ENCODE data around the gene DAPK1. TPM values are rescaled to one million over a fixed set of nuclear protein-coding genes. Genes with fewer than 3 reads are reported as not detected.

The DAPK1 gene
- total and polyA plus RNA-seq, 2 experiments from 2014 or later, result 44.4 to 62.3 TPM

DNA sequence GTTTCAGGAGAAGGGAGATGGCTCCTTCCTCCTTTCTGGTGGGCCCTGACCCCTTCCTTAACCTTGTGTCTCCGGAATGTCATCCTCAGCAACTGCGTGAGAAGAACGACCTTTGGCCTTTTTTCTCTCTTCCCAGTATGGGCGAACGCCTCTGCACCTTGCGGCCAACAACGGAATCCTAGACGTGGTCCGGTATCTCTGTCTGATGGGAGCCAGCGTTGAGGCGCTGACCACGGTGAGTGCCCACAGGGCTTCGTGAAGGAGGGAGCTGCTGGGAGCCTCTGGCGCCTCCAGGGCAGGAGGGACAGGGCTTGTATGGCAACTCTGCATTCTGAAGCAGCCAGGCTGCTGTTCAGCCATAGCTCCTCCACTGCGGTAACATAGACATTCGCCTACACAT is 160.2 kb downstream of the DAPK1 start:
- Histone ChIP-seq H4K20me1 (ENCODE audit: insufficient read depth, poor library complexity, severe bottlenecking) (no peaks in the 10 kb centered on the region), H3K79me2 (no peaks in the 10 kb centered on the region), H3K27me3 (no peaks in the 10 kb centered on the region), H3K4me1 (ENCODE audit: insufficient read depth) (no peaks in the 10 kb centered on the region), H3K4me3 (no peak overlapping the region), H3K9me2 (replicated peaks; ENCODE audit: insufficient read depth) (no peaks in the 10 kb centered on the region), H2AFZ (no peak overlapping the region), H3K27ac (no peak overlapping the region), H3K9me3 (ENCODE audit: low read depth) (no peaks in the 10 kb centered on the region), H3K36me3 (replicated peaks; ENCODE audit: insufficient read depth, low read depth) (no peaks in the 10 kb centered on the region), H3K4me2 (no peak overlapping the region)
- TF ChIP-seq, protein P1, sequence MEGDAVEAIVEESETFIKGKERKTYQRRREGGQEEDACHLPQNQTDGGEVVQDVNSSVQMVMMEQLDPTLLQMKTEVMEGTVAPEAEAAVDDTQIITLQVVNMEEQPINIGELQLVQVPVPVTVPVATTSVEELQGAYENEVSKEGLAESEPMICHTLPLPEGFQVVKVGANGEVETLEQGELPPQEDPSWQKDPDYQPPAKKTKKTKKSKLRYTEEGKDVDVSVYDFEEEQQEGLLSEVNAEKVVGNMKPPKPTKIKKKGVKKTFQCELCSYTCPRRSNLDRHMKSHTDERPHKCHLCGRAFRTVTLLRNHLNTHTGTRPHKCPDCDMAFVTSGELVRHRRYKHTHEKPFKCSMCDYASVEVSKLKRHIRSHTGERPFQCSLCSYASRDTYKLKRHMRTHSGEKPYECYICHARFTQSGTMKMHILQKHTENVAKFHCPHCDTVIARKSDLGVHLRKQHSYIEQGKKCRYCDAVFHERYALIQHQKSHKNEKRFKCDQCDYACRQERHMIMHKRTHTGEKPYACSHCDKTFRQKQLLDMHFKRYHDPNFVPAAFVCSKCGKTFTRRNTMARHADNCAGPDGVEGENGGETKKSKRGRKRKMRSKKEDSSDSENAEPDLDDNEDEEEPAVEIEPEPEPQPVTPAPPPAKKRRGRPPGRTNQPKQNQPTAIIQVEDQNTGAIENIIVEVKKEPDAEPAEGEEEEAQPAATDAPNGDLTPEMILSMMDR (IDR thresholded peaks at IDR 0.05; ENCODE audit: poor library complexity), result no peak
- TF ChIP-seq EZH2phosphoT487 (IDR thresholded peaks at IDR 0.05; ENCODE audit: low read depth, severe bottlenecking, unreplicated experiment) (no peak), EZH2 (IDR thresholded peaks at IDR 0.05; ENCODE audit: borderline replicate concordance) (no peak)
- no peak for DNase-seq (ENCODE audit: low spot score)
- WGBS (ENCODE audit: low lambda C conversion rate, missing lambda C conversion rate), result 93% methylated on average over 16 of the region's 16 CpGs

DNA sequence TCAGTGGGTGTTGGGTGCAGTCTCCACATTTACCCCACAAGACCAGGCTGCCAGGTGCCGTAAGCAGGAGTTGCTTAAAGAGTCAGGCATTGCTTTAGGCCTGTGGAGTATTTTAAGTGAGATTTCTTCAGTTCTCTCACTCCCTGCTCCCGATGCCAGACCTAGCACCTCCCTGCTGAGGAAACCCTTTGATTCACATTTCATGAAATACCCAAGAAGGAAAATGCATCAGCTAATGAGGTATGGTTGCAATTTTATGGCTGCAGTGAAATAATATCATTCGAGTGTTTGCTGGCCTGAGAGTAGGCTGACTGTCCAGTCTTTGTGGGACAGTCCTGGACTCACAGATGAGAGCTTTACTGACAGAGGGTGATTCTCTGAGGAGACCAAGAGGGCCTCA is 160.8 kb downstream of the DAPK1 start:
- H3K36me3 ChIP-seq (replicated peaks; ENCODE audit: insufficient read depth, low read depth), result no peaks in the 10 kb centered on the region
- H4K20me1 ChIP-seq (ENCODE audit: insufficient read depth, poor library complexity, severe bottlenecking), result no peaks in the 10 kb centered on the region
- TF ChIP-seq, protein P1 (IDR thresholded peaks at IDR 0.05; ENCODE audit: poor library complexity), result no peak
- no peak for TF ChIP-seq EZH2 (IDR thresholded peaks at IDR 0.05; ENCODE audit: borderline replicate concordance)
- TF ChIP-seq EZH2phosphoT487 (IDR thresholded peaks at IDR 0.05; ENCODE audit: low read depth, severe bottlenecking, unreplicated experiment), result no peak
- no peaks in the 10 kb centered on the region for H3K9me2 ChIP-seq (replicated peaks; ENCODE audit: insufficient read depth)
- WGBS (ENCODE audit: low lambda C conversion rate, missing lambda C conversion rate), result 92% methylated on average over 3 of the region's 3 CpGs
- DNase-seq (ENCODE audit: low spot score), result no peak
- no peak overlapping the region for H2AFZ ChIP-seq
- H3K27ac ChIP-seq, result no peak overlapping the region
- no peak overlapping the region for H3K4me3 ChIP-seq
- no peaks in the 10 kb centered on the region for H3K79me2 ChIP-seq
- no peaks in the 10 kb centered on the region for H3K9me3 ChIP-seq (ENCODE audit: low read depth)
- H3K27me3 ChIP-seq, result no peaks in the 10 kb centered on the region
- H3K4me2 ChIP-seq, result no peak overlapping the region
- H3K4me1 ChIP-seq (ENCODE audit: insufficient read depth), result no peaks in the 10 kb centered on the region

DNA sequence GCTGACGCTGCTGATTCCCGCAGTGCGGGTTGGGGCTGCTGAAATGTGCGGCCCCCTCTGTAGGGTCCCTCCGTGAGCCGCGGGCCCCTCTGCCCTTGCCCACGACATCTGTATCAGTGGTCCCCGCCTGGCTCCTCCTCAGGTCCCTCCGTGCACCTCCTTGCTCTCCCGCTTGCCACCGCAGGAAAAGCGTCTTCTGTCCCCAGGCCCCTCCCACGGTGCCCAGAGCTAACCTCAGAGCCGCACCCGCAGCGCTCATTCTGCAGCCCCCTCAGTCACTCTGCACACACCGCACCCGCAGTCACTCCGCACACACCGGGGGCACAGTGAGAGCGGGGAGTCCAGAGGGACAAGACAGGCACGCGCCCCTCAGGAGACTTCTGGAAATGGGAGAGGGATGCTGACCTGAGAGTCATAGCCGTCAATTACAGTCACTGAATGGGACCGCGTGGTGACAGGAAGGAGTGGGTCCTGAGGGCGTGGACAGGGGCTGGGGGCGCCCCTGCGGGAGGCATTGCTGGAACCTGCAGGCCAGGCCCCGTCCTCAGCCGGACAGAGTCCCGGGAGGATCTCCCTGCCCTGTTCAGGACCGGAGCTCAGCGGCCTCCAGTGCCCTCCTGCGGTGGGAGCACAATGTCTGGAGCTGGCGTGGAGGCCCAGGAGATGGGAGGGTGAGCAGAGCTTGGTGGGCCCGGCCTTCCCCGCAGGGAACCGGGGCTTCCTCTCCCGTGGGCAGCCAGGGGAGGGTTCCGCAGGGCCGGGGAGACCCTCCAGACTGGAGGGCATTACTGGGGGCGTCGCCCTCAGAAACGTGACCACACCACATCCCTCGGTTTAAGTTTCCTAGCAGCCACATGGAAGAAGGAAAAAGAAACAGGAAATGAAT is 162.1 kb downstream of the DAPK1 start:
- Histone ChIP-seq H3K79me2 (no peaks in the 10 kb centered on the region), H3K27me3 (no peaks in the 10 kb centered on the region), H3K4me3 (no peak overlapping the region), H3K4me2 (no peak overlapping the region), H3K27ac (no peak overlapping the region), H3K9me3 (ENCODE audit: low read depth) (no peaks in the 10 kb centered on the region), H4K20me1 (ENCODE audit: insufficient read depth, poor library complexity, severe bottlenecking) (no peaks in the 10 kb centered on the region), H3K36me3 (replicated peaks; ENCODE audit: insufficient read depth, low read depth) (no peaks in the 10 kb centered on the region), H2AFZ (no peak overlapping the region), H3K4me1 (ENCODE audit: insufficient read depth) (no peaks in the 10 kb centered on the region), H3K9me2 (replicated peaks; ENCODE audit: insufficient read depth) (no peaks in the 10 kb centered on the region)
- DNase-seq (ENCODE audit: low spot score), result no peak
- 95% methylated on average over 46 of the region's 47 CpGs for WGBS (ENCODE audit: low lambda C conversion rate, missing lambda C conversion rate)
- TF ChIP-seq, protein P1 (IDR thresholded peaks at IDR 0.05; ENCODE audit: poor library complexity), result no peak
- TF ChIP-seq EZH2phosphoT487 (IDR thresholded peaks at IDR 0.05; ENCODE audit: low read depth, severe bottlenecking, unreplicated experiment), result no peak
- TF ChIP-seq EZH2 (IDR thresholded peaks at IDR 0.05; ENCODE audit: borderline replicate concordance), result no peak
